Measurements from ENCODE around the gene MTUS2.

MTUS2 gene

GRCh38 chr13:29165216-29165615 is 345.1 kb downstream of the MTUS2 start:
- Histone ChIP-seq H3K9ac (ENCODE audit: low read length) (no peak overlapping the region), H3K27ac (ENCODE audit: low read depth, low read length) (no peak overlapping the region), H3K4me3 (ENCODE audit: low read length) (no peak overlapping the region), H3K27me3 (ENCODE audit: control insufficient read depth, insufficient read depth, low read length) (no peaks in the 10 kb centered on the region), H3K4me1 (ENCODE audit: control insufficient read depth, insufficient read depth, low read length) (no peaks in the 10 kb centered on the region), H3K36me3 (ENCODE audit: control insufficient read depth, insufficient read depth, low read length) (no peaks in the 10 kb centered on the region)

GRCh38 chr13:29165840-29166239 is 345.7 kb downstream of the MTUS2 start:
- Histone ChIP-seq H3K4me3 (ENCODE audit: low read length) (no peak overlapping the region), H3K27ac (ENCODE audit: low read depth, low read length) (no peak overlapping the region), H3K9ac (ENCODE audit: low read length) (no peak overlapping the region), H3K27me3 (ENCODE audit: control insufficient read depth, insufficient read depth, low read length) (no peaks in the 10 kb centered on the region), H3K36me3 (ENCODE audit: control insufficient read depth, insufficient read depth, low read length) (no peaks in the 10 kb centered on the region), H3K4me1 (ENCODE audit: control insufficient read depth, insufficient read depth, low read length) (no peaks in the 10 kb centered on the region)

- Histone ChIP-seq H3K36me3 (ENCODE audit: control insufficient read depth, insufficient read depth, low read length) (no peaks in the 10 kb centered on the region), H3K4me3 (ENCODE audit: low read length) (no peak overlapping the region), H3K27ac (ENCODE audit: low read depth, low read length) (no peak overlapping the region), H3K9ac (ENCODE audit: low read length) (no peak overlapping the region), H3K4me1 (ENCODE audit: control insufficient read depth, insufficient read depth, low read length) (no peaks in the 10 kb centered on the region), H3K27me3 (ENCODE audit: control insufficient read depth, insufficient read depth, low read length) (no peaks in the 10 kb centered on the region)
Measured at GRCh38 chr13:29170436-29171082, 350.4 kb downstream of the MTUS2 start.

GRCh38 chr13:29171244-29171643 is 351.1 kb downstream of the MTUS2 start:
- no peaks in the 10 kb centered on the region for H3K36me3 ChIP-seq (ENCODE audit: control insufficient read depth, insufficient read depth, low read length)
- no peaks in the 10 kb centered on the region for H3K27me3 ChIP-seq (ENCODE audit: control insufficient read depth, insufficient read depth, low read length)
- no peaks in the 10 kb centered on the region for H3K4me1 ChIP-seq (ENCODE audit: control insufficient read depth, insufficient read depth, low read length)
- H3K9ac ChIP-seq (ENCODE audit: low read length), result no peak overlapping the region
- H3K4me3 ChIP-seq (ENCODE audit: low read length), result no peak overlapping the region
- H3K27ac ChIP-seq (ENCODE audit: low read depth, low read length), result no peak overlapping the region

- Histone ChIP-seq H3K27ac (ENCODE audit: low read depth, low read length) (no peak overlapping the region), H3K4me1 (ENCODE audit: control insufficient read depth, insufficient read depth, low read length) (no peaks in the 10 kb centered on the region), H3K9ac (ENCODE audit: low read length) (no peak overlapping the region), H3K27me3 (ENCODE audit: control insufficient read depth, insufficient read depth, low read length) (no peaks in the 10 kb centered on the region), H3K4me3 (ENCODE audit: low read length) (no peak overlapping the region), H3K36me3 (ENCODE audit: control insufficient read depth, insufficient read depth, low read length) (no peaks in the 10 kb centered on the region)
Measured at GRCh38 chr13:29174093-29174492, 354.0 kb downstream of the MTUS2 start.

GRCh38 chr13:29175250-29175873 is 355.2 kb downstream of the MTUS2 start:
- H3K4me3 ChIP-seq (ENCODE audit: low read length), result no peak overlapping the region
- no peak overlapping the region for H3K27ac ChIP-seq (ENCODE audit: low read depth, low read length)
- no peaks in the 10 kb centered on the region for H3K36me3 ChIP-seq (ENCODE audit: control insufficient read depth, insufficient read depth, low read length)
- no peak overlapping the region for H3K9ac ChIP-seq (ENCODE audit: low read length)
- H3K27me3 ChIP-seq (ENCODE audit: control insufficient read depth, insufficient read depth, low read length), result no peaks in the 10 kb centered on the region
- H3K4me1 ChIP-seq (ENCODE audit: control insufficient read depth, insufficient read depth, low read length), result no peaks in the 10 kb centered on the region

- Histone ChIP-seq H3K36me3 (ENCODE audit: control insufficient read depth, insufficient read depth, low read length) (no peaks in the 10 kb centered on the region), H3K27ac (ENCODE audit: low read depth, low read length) (no peak overlapping the region), H3K9ac (ENCODE audit: low read length) (no peak overlapping the region), H3K4me3 (ENCODE audit: low read length) (no peak overlapping the region), H3K27me3 (ENCODE audit: control insufficient read depth, insufficient read depth, low read length) (no peaks in the 10 kb centered on the region), H3K4me1 (ENCODE audit: control insufficient read depth, insufficient read depth, low read length) (no peaks in the 10 kb centered on the region)
Measured at GRCh38 chr13:29180055-29180454, 359.9 kb downstream of the MTUS2 start.

- no peaks in the 10 kb centered on the region for H3K36me3 ChIP-seq (ENCODE audit: control insufficient read depth, insufficient read depth, low read length)
Measured at GRCh38 chr13:29182216-29182615, 362.1 kb downstream of the MTUS2 start.

GRCh38 chr13:29185926-29186325 is 365.8 kb downstream of the MTUS2 start:
- Histone ChIP-seq H3K4me3 (ENCODE audit: low read length) (no peak overlapping the region), H3K4me1 (ENCODE audit: control insufficient read depth, insufficient read depth, low read length) (no peaks in the 10 kb centered on the region), H3K9ac (ENCODE audit: low read length) (no peak overlapping the region), H3K27ac (ENCODE audit: low read depth, low read length) (no peak overlapping the region), H3K36me3 (ENCODE audit: control insufficient read depth, insufficient read depth, low read length) (no peaks in the 10 kb centered on the region), H3K27me3 (ENCODE audit: control insufficient read depth, insufficient read depth, low read length) (no peaks in the 10 kb centered on the region)

More at GRCh38 chr13:29182216-29182615, 362.1 kb downstream of the MTUS2 start:
- Histone ChIP-seq H3K4me1 (ENCODE audit: control insufficient read depth, insufficient read depth, low read length) (no peaks in the 10 kb centered on the region), H3K4me3 (ENCODE audit: low read length) (no peak overlapping the region), H3K27me3 (ENCODE audit: control insufficient read depth, insufficient read depth, low read length) (no peaks in the 10 kb centered on the region), H3K9ac (ENCODE audit: low read length) (no peak overlapping the region), H3K27ac (ENCODE audit: low read depth, low read length) (no peak overlapping the region)

- H3K9ac ChIP-seq (ENCODE audit: low read length), result no peak overlapping the region
- no peak overlapping the region for H3K27ac ChIP-seq (ENCODE audit: low read depth, low read length)
- no peaks in the 10 kb centered on the region for H3K4me1 ChIP-seq (ENCODE audit: control insufficient read depth, insufficient read depth, low read length)
- no peaks in the 10 kb centered on the region for H3K27me3 ChIP-seq (ENCODE audit: control insufficient read depth, insufficient read depth, low read length)
- no peaks in the 10 kb centered on the region for H3K36me3 ChIP-seq (ENCODE audit: control insufficient read depth, insufficient read depth, low read length)
- no peak overlapping the region for H3K4me3 ChIP-seq (ENCODE audit: low read length)
Measured at GRCh38 chr13:29187584-29187983, 367.4 kb downstream of the MTUS2 start.

GRCh38 chr13:29190298-29190697 is 370.2 kb downstream of the MTUS2 start:
- no peaks in the 10 kb centered on the region for H3K4me1 ChIP-seq (ENCODE audit: control insufficient read depth, insufficient read depth, low read length)
- H3K4me3 ChIP-seq (ENCODE audit: low read length), result no peak overlapping the region
- no peaks in the 10 kb centered on the region for H3K27me3 ChIP-seq (ENCODE audit: control insufficient read depth, insufficient read depth, low read length)
- no peak overlapping the region for H3K27ac ChIP-seq (ENCODE audit: low read depth, low read length)
- no peaks in the 10 kb centered on the region for H3K36me3 ChIP-seq (ENCODE audit: control insufficient read depth, insufficient read depth, low read length)
- no peak overlapping the region for H3K9ac ChIP-seq (ENCODE audit: low read length)

- Histone ChIP-seq H3K27me3 (ENCODE audit: control insufficient read depth, insufficient read depth, low read length) (no peaks in the 10 kb centered on the region), H3K4me3 (ENCODE audit: low read length) (no peak overlapping the region), H3K9ac (ENCODE audit: low read length) (no peak overlapping the region), H3K4me1 (ENCODE audit: control insufficient read depth, insufficient read depth, low read length) (no peaks in the 10 kb centered on the region), H3K36me3 (ENCODE audit: control insufficient read depth, insufficient read depth, low read length) (no peaks in the 10 kb centered on the region), H3K27ac (ENCODE audit: low read depth, low read length) (no peak overlapping the region)
Measured at GRCh38 chr13:29193083-29193482, 372.9 kb downstream of the MTUS2 start.

GRCh38 chr13:29195456-29195855 is 375.3 kb downstream of the MTUS2 start:
- Histone ChIP-seq H3K36me3 (ENCODE audit: control insufficient read depth, insufficient read depth, low read length) (no peaks in the 10 kb centered on the region), H3K27me3 (ENCODE audit: control insufficient read depth, insufficient read depth, low read length) (no peaks in the 10 kb centered on the region), H3K9ac (ENCODE audit: low read length) (no peak overlapping the region), H3K4me1 (ENCODE audit: control insufficient read depth, insufficient read depth, low read length) (no peaks in the 10 kb centered on the region), H3K27ac (ENCODE audit: low read depth, low read length) (no peak overlapping the region), H3K4me3 (ENCODE audit: low read length) (no peak overlapping the region)
